ENCODE results near the gene PCNX1. TPM values are rescaled to one million over a fixed set of nuclear protein-coding genes. Genes with fewer than 3 reads are reported as not detected.

The PCNX1 gene
- total and polyA plus RNA-seq, 9 of the 15 experiments (the other 6 are each of a cell fraction or from before 2014, with no cell fraction given), result 0.30 to 4.5 (median 2.3) TPM

DNA sequence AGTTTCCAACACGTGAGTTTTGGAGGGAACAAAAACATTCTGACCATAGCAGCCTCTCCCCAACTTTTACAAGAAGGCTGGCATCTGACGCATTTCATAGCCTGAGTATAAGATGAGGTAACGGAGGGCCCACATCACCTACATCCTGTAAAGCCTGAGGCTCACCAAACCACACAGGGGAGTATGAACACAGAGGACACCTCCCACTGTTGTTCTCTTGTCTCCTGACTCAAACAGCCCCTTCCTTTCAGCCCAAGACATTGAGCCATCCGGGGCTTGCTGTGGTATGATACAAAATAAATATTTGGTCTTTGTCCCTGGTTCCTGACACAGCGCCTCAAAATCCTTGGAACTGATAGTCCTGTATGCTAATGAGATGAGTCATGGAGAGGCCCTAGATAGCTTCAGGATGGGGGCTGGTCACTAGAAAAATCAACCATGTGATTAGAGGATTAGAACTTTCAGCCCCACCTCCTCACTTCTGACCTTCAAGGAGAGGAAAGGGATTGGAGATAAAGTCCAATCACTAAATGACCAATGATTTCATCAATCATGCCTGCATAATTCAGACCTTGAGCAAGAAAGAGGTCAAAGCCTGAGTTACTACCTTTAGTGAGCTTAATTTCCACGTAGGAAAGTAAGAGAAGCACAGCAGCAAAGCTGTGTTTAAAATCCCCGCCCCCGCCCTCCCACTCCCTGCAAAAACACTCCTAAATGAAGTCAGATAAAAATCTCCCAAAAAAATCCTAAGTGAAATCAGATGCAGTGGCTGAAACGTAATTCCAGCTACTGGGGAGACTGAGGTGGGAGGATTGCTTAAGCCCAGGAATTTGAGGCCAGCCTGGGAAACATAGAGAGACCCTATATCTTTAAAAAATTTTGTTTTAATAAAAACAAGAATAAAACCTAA lies 236.4 kb downstream of the PCNX1 start:
- no peaks in the 10 kb centered on the region for H3K79me2 ChIP-seq (ENCODE audit: control insufficient read depth, insufficient read depth, low read length)
- no peak overlapping the region for H3K9ac ChIP-seq (ENCODE audit: insufficient read depth in 1 of 2, low read depth in 2 of 2, low read length in 2 of 2)
- H3K27me3 ChIP-seq (ENCODE audit: control insufficient read depth in 2 of 2, insufficient read depth in 2 of 2, low read length in 2 of 2), result no peaks in the 10 kb centered on the region
- H3K4me2 ChIP-seq (ENCODE audit: insufficient read depth, low read length), result peak overlapping the region; percentile 43; the same call in 1 of the 2 replicates
- intact Hi-C loops (cut with micrococcal nuclease), result loop anchor here (5.0 kb wide), 1 partner anchor 609 kb away; no protein-coding TSS in a partner anchor
- H3K9me1 ChIP-seq (ENCODE audit: control insufficient read depth, insufficient read depth, low read length), result no peaks in the 10 kb centered on the region
- ATAC-seq (peak; percentile 78), DNase-seq (ENCODE audit: extremely low read depth in 1 of 4, low spot score in 3 of 4) (peak; percentile 15 to 48 (median 22)), FAIRE-seq (peak; percentile 49)
- BruUV-seq (replicated peaks), result no TSS peak
- 16% methylated on average over 9 of the region's 9 CpGs for WGBS (ENCODE audit: insufficient coverage, low coverage, missing lambda C conversion rate)
- H3K4me3 ChIP-seq, result no peak overlapping the region
- peak overlapping the region; percentile 22; the same call in 1 of the 3 replicates for H3K27ac ChIP-seq (ENCODE audit: extremely low read depth, low read depth, low read length)
- CTCF ChIA-PET (ENCODE audit: low intra/inter-chr PET ratio), result no interaction called here
- no peaks in the 10 kb centered on the region for H4K20me1 ChIP-seq (replicated peaks; ENCODE audit: control insufficient read depth, insufficient read depth, low read length)
- POLR2A ChIA-PET, result interaction anchor here (0.7 kb wide), 1 partner anchor 33 kb away, joined by 3 read pairs; no protein-coding TSS in a partner anchor
- in situ Hi-C loops (cut with MboI), result no loop called here
- no peaks in the 10 kb centered on the region for H3K36me3 ChIP-seq (ENCODE audit: control insufficient read depth, insufficient read depth, low read length)
- H3K9me3 ChIP-seq (replicated peaks; ENCODE audit: control insufficient read depth, insufficient read depth, low read depth, low read length), result no peaks in the 10 kb centered on the region
- H3K4me1 ChIP-seq (replicated peaks in 1 of 2; ENCODE audit: control insufficient read depth in 2 of 2, insufficient read depth in 2 of 2, low read length in 2 of 2), result peaks cover 0 to 12% of the 10 kb centered on the region in 2 experiments; a peak in 4 of 5 replicates
- peak overlapping the region; percentile 55; the same call in 1 of the 2 replicates for H2AFZ ChIP-seq (ENCODE audit: low read depth, low read length)
- TF ChIP-seq NFE2 (IDR thresholded peaks at IDR 0.05; ENCODE audit: low read depth) (peak; percentile 38), ESRRA (IDR thresholded peaks at IDR 0.05; ENCODE audit: borderline replicate concordance, low read depth) (peak; percentile 37; the same call in 1 of the 2 replicates), ERF (CRISPR knock-in tag; IDR thresholded peaks at IDR 0.05) (no peak), ZSCAN29 (IDR thresholded peaks at IDR 0.05) (no peak), JUN (IDR thresholded peaks at IDR 0.05; ENCODE audit: borderline replicate concordance, low read depth, low read length) (peak; percentile 82), JUN (CRISPR knock-in tag; IDR thresholded peaks at IDR 0.05; ENCODE audit: borderline replicate concordance) (no peak), ZNF408 (CRISPR knock-in tag; IDR thresholded peaks at IDR 0.05; ENCODE audit: low read depth) (no peak), EGR1 (conservative IDR thresholded peaks at IDR 0.05) (peak; percentile 32), PHF21A (IDR thresholded peaks at IDR 0.05; ENCODE audit: borderline replicate concordance, low read depth) (no peak), TOE1 (IDR thresholded peaks at IDR 0.05; ENCODE audit: borderline replicate concordance) (peak; percentile 48; the same call in 1 of the 2 replicates), TOE1 (CRISPR knock-in tag; IDR thresholded peaks at IDR 0.05; ENCODE audit: borderline replicate concordance, low read depth) (no peak), NR2C2 (CRISPR knock-in tag; IDR thresholded peaks at IDR 0.05) (no peak), NR2C2 (tag; IDR thresholded peaks at IDR 0.05) (peak; percentile 69), MEIS2 (IDR thresholded peaks at IDR 0.05; ENCODE audit: partially characterized antibody) (peak; percentile 19), CTBP1 (IDR thresholded peaks at IDR 0.05; ENCODE audit: borderline replicate concordance) (0 out of 2 replicates have a peak, but pooled peaks have one; percentile 14), ATF3 (IDR thresholded peaks at IDR 0.05) (peak; percentile 91), ATF3 (CRISPR knock-in tag; conservative IDR thresholded peaks at IDR 0.05) (no peak), SMARCE1 (IDR thresholded peaks at IDR 0.05) (0 out of 2 replicates have a peak, but pooled peaks have one; percentile 28)
- TF ChIP-seq, protein P1, sequence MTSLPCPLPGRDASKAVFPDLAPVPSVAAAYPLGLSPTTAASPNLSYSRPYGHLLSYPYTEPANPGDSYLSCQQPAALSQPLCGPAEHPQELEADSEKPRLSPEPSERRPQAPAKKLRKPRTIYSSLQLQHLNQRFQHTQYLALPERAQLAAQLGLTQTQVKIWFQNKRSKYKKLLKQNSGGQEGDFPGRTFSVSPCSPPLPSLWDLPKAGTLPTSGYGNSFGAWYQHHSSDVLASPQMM (CRISPR knock-in tag; IDR thresholded peaks at IDR 0.05), result no peak
- TF ChIP-seq, protein P2, sequence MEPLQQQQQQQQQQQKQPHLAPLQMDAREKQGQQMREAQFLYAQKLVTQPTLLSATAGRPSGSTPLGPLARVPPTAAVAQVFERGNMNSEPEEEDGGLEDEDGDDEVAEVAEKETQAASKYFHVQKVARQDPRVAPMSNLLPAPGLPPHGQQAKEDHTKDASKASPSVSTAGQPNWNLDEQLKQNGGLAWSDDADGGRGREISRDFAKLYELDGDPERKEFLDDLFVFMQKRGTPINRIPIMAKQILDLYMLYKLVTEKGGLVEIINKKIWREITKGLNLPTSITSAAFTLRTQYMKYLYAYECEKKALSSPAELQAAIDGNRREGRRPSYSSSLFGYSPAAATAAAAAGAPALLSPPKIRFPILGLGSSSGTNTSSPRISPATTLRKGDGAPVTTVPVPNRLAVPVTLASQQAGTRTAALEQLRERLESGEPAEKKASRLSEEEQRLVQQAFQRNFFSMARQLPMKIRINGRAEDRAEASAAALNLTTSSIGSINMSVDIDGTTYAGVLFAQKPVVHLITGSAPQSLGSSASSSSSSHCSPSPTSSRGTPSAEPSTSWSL (CRISPR knock-in tag; IDR thresholded peaks at IDR 0.05; ENCODE audit: borderline replicate concordance), result no peak
